ENCODE measurements around the gene MYOM3.

DNA sequence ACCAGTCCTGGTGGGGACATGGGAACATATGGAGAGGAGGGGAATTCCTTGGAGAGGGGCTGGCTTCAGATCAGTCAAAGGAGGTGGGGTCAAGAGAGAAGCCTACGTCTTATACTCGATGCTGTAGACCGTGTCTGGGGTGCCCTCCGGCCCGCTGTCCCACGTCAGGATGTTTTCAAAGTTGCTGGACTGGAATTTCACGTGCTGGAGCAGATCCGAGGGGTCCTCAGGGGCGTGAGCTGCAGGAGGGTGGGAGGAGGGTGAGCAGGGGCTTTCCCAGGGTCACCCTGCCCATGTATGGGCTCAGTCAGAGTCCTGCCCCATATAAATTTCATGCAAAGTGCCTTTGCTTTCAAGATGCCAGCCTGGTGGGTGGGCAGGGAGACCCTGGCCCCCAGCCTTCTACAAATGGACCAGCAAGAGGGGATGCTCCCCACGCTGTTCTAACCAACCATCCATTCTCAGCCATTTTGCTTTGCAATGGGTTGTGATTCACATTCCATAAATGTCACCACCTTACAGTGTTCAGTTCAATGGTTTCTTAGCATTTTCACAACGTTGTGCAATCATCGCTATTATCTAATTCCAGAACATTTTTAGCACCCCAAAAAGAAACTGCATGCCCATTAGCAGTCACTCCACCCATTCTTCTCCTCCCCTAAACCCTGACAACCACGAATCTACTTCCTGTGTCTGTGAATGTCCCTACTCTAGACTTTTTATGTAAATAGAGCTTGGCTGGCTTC lies 26.7 kb upstream of the MYOM3 start:
- no peak for TF ChIP-seq POLR2A (IDR thresholded peaks at IDR 0.05)
- TF ChIP-seq, protein P1, sequence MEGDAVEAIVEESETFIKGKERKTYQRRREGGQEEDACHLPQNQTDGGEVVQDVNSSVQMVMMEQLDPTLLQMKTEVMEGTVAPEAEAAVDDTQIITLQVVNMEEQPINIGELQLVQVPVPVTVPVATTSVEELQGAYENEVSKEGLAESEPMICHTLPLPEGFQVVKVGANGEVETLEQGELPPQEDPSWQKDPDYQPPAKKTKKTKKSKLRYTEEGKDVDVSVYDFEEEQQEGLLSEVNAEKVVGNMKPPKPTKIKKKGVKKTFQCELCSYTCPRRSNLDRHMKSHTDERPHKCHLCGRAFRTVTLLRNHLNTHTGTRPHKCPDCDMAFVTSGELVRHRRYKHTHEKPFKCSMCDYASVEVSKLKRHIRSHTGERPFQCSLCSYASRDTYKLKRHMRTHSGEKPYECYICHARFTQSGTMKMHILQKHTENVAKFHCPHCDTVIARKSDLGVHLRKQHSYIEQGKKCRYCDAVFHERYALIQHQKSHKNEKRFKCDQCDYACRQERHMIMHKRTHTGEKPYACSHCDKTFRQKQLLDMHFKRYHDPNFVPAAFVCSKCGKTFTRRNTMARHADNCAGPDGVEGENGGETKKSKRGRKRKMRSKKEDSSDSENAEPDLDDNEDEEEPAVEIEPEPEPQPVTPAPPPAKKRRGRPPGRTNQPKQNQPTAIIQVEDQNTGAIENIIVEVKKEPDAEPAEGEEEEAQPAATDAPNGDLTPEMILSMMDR (IDR thresholded peaks at IDR 0.05), result no peak

Data from body of pancreas (tissue), 4 donors.